ENCODE measurements around the gene CEP131. TPM values are rescaled to one million over a fixed set of nuclear protein-coding genes. Genes with fewer than 3 reads are reported as not detected.

CEP131 gene
- total RNA-seq, 4 donors from 2014 or later, result 3.5 to 77.6 (median 9.8) TPM

DNA sequence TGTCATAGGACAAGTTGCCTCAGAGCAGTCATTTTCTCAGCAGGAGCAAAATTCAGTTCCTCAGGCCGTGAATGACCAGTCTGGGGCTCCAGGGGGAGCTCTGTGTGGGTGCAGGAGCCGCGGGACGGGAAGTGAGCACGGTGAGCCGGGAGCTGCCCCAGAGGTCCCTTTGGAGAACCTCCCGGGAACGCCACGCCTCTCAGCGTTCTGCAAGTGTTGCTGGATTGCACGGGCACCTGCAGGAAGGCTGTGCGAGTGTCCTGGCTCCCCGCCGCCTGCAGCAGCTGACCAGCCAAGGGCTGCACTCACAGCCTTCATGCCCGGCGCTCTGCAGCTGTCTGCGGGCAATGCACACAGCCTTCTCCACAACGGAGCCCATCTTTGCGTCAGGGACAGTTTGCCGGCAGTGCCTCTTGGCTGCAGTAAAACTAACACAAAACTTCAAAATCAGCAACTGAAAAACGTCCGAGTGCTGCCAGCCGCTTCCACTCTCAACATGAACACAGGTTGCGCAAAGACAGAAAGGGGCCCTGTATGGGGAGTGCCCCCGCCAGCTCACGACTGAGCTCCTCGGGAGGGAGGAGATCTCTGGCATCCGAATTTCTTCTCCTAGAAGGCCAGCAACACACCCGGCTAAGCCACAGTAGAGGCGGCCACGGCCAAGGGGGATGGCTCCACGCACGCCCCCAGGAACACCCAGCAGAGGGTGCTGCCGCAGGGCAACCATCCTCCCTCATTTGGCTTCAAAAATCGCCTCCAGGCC lies 32.4 kb upstream of the CEP131 start:
- Histone ChIP-seq H3K4me1 (peaks cover 0 to 56% (median 5%) of the 10 kb centered on the region in 4 donors), H3K9me3 (no peaks in the 10 kb centered on the region), H3K36me3 (peaks cover 0 to 45% (median 0%) of the 10 kb centered on the region in 3 donors), H3K27ac (peak overlapping the region; percentile 4 to 49 (median 18)), H3K27me3 (no peaks in the 10 kb centered on the region), H3K4me3 (no peak overlapping the region)
- TF ChIP-seq POLR2A (IDR thresholded peaks at IDR 0.05), result no peak
- TF ChIP-seq, protein P1, sequence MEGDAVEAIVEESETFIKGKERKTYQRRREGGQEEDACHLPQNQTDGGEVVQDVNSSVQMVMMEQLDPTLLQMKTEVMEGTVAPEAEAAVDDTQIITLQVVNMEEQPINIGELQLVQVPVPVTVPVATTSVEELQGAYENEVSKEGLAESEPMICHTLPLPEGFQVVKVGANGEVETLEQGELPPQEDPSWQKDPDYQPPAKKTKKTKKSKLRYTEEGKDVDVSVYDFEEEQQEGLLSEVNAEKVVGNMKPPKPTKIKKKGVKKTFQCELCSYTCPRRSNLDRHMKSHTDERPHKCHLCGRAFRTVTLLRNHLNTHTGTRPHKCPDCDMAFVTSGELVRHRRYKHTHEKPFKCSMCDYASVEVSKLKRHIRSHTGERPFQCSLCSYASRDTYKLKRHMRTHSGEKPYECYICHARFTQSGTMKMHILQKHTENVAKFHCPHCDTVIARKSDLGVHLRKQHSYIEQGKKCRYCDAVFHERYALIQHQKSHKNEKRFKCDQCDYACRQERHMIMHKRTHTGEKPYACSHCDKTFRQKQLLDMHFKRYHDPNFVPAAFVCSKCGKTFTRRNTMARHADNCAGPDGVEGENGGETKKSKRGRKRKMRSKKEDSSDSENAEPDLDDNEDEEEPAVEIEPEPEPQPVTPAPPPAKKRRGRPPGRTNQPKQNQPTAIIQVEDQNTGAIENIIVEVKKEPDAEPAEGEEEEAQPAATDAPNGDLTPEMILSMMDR (IDR thresholded peaks at IDR 0.05), result peak in 5 of 6 experiments; percentile 20 to 67 (median 60)
- peak in 2 of 3 donors; percentile 86 to 88 for DNase-seq

DNA sequence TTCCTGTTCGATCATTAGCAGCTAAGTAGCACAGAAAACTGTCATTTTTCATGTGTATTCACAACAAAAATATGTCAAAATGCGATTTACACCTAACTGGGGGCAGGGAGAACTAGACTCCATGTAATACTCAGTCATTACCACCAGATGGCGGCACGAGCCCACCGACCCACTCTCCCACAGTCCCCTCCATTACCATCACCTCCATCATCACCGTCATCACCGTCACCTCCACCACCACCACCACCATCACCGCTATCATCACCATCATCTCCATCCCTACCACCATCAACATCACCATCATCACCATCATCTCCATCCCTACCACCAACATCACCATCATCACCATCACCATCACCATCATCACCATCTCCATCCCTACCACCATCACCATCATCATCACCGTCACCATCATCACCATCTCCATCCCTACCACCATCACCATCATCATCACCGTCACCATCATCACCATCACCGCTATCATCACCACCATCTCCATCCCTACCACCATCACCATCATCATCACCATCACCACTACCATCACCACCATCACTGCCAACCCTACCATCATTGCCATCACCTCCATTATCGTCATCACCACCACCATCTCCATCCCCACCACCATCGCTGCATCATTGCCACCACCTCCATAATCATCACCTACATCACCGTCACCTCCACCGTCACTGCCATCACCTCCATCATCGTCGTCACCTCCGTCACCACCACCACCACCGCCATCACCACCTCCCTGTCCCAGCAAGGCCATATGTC lies 30.8 kb upstream of the CEP131 start:
- peak in 2 of 3 donors; percentile 47 to 73 for DNase-seq
- Histone ChIP-seq H3K27me3 (no peaks in the 10 kb centered on the region), H3K36me3 (peaks cover 0 to 33% (median 0%) of the 10 kb centered on the region in 3 donors), H3K4me3 (no peak overlapping the region), H3K27ac (no peak overlapping the region), H3K4me1 (peaks cover 0 to 58% (median 3%) of the 10 kb centered on the region in 4 donors), H3K9me3 (no peaks in the 10 kb centered on the region)
- TF ChIP-seq, protein P1 (IDR thresholded peaks at IDR 0.05), result peak; percentile 72 to 95 (median 84)
- TF ChIP-seq POLR2A (IDR thresholded peaks at IDR 0.05), result no peak

DNA sequence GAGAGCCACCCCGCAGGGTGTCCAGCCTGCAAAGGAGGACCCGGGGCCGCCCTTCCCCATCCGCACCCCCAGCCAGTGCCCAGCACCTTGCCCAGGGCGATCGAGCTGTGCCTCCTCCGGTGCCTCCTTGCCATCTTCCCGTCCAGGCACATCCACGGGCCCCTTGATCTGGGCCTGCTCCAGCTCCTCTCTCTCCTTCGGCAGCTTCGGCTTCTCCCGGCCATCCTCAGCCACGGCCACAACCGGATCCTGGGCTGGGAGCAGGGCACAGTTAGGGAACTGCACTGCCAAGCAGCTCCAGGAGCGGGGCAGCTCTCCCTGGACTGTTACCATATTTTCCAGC lies 30.2 kb upstream of the CEP131 start:
- Histone ChIP-seq H3K4me3 (no peak overlapping the region), H3K4me1 (peaks cover 0 to 58% (median 3%) of the 10 kb centered on the region in 4 donors), H3K27ac (no peak overlapping the region), H3K36me3 (peaks cover 0 to 27% (median 0%) of the 10 kb centered on the region in 3 donors), H3K27me3 (no peaks in the 10 kb centered on the region), H3K9me3 (no peaks in the 10 kb centered on the region)
- TF ChIP-seq POLR2A (IDR thresholded peaks at IDR 0.05), result no peak
- TF ChIP-seq, protein P1 (IDR thresholded peaks at IDR 0.05), result no peak
- no peak for DNase-seq

DNA sequence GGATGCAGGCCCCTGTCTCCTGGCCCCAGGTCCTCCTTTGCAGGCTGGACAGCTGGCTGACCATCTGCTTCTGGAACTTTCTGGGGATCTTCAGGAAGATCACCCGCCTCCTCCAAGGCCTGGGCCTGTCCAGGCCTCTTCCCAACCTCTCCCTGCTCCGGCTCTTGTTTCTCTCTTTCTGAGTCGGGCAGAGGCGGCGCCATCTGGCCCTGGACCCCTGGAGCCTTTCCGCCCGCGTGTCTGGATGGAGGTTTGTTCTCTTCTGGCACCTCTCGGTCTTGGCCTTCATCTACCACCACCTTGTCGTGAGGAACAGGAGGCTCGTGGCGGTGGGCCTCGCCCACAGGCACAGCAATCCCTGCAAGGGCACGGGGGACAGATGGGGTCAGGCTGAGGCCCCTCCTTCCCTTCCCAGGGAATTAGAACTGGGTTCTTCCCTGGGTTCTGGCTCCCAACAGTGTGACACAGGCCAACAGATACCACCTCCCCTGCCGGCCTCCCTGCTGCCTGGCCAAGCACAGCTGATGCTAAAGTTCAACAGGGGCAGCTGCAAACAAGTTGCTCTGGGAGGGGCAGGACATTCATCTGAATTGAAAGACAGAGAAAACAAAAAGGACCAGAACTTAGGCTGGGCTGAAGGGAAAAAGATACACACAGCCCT lies 29.7 kb upstream of the CEP131 start:
- Histone ChIP-seq H3K27me3 (no peaks in the 10 kb centered on the region), H3K36me3 (peaks cover 0 to 22% (median 0%) of the 10 kb centered on the region in 3 donors), H3K9me3 (no peaks in the 10 kb centered on the region), H3K4me1 (peaks cover 0 to 58% (median 3%) of the 10 kb centered on the region in 4 donors), H3K27ac (peak overlapping the region in 3 of 4 donors; percentile 5 to 73 (median 61)), H3K4me3 (no peak overlapping the region)
- no peak for DNase-seq
- no peak for TF ChIP-seq POLR2A (IDR thresholded peaks at IDR 0.05)
- TF ChIP-seq, protein P1 (IDR thresholded peaks at IDR 0.05), result no peak

DNA sequence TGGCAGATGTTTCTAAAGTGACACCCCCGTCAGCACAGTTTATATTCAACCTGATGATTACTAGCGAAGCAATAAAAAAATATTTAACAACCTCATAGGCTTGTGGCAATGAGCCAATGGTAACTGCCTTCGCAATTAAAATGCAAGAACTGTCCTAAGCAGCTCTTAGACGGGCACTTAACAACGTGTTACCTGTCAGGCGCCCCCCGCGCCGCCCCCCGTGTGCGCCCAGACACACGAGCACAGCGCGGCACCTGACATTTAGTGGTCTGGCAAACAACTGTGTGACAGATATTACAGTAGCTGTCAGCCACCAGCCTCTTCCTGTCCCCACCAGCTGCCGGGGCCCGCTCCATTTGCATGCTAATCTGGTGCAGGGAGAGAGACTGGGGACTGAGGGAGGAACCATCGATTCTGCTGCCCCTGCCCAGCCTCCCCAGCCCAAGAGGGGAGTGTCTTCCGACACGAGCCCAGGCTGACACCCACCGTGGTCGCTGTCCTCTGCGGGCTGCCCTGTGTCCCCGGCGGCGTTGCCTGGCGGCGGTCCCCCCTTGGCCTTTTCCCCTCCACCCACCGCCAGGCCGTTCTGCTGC lies 29.0 kb upstream of the CEP131 start:
- H3K4me1 ChIP-seq, result peaks cover 0 to 55% (median 3%) of the 10 kb centered on the region in 4 donors

More for the DNA sequence above, 29.0 kb upstream of the CEP131 start:
- TF ChIP-seq, protein P1 (IDR thresholded peaks at IDR 0.05), result no peak
- TF ChIP-seq POLR2A (IDR thresholded peaks at IDR 0.05), result no peak
- H3K27me3 ChIP-seq, result no peaks in the 10 kb centered on the region
- H3K4me3 ChIP-seq, result no peak overlapping the region
- DNase-seq, result peak in 2 of 3 donors; percentile 65 to 73
- peaks cover 0 to 16% (median 0%) of the 10 kb centered on the region in 3 donors for H3K36me3 ChIP-seq
- H3K27ac ChIP-seq, result peak overlapping the region in 3 of 4 donors; percentile 5 to 73 (median 61)
- no peaks in the 10 kb centered on the region for H3K9me3 ChIP-seq
